Stimulated activated naive B cell treated with anti-CD40 and anti-IgM and Interleukin-4, amounts not matched to agents 10 μg/mL and 1 μg/mL and 100 μg/mL, for 72 hours (primary cell): Measurements from ENCODE around the gene SPTB.

Experiments used
- ATAC-seq, 2 donors: fragments of 150-1000 bp; cut with Tn5 transposase; replicated peaks; 2 replicates each; pipeline ENCODE4 v1.10.0; 2021; ENCODE audit warnings: moderate library complexity in 1 of 2
- DNase-seq: peaks from one replicate; pipeline ENCODE4 v3.0.0; 2021
- H3K27ac Mint-ChIP-seq: one replicate; pipeline ENCODE4 v1.8.0; 2022; ENCODE audit warnings: mild to moderate bottlenecking, mixed read lengths
- H3K27me3 Mint-ChIP-seq, 2 donors: one replicate each; pipeline ENCODE4 v1.8.0; 2022; ENCODE audit warnings: mixed read lengths in 2 of 2
- H3K36me3 Mint-ChIP-seq, 2 donors: one replicate each; pipeline ENCODE4 v1.8.0; 2022; ENCODE audit warnings: mixed read lengths in 2 of 2, mild to moderate bottlenecking in 1 of 2
- H3K4me1 Mint-ChIP-seq, 2 donors: one replicate each; pipeline ENCODE4 v1.8.0; 2022; ENCODE audit warnings: mixed read lengths in 2 of 2, mild to moderate bottlenecking in 1 of 2
- H3K4me3 Mint-ChIP-seq, 2 donors: one replicate each; pipeline ENCODE4 v1.8.0; 2022; ENCODE audit warnings: mild to moderate bottlenecking in 2 of 2, mixed read lengths in 2 of 2, moderate library complexity in 1 of 2
- H3K9me3 Mint-ChIP-seq, 2 donors: one replicate each; pipeline ENCODE4 v1.8.0; 2022; ENCODE audit warnings: mixed read lengths in 2 of 2, mild to moderate bottlenecking in 1 of 2

SPTB gene

GRCh38 chr14:64700290-64700689, 179.4 kb downstream of the SPTB start:
- no peak overlapping the region for H3K27ac Mint-ChIP-seq
- DNase-seq: no peak
- peaks cover 37 to 49% of the 10 kb centered on the region in 2 donors for H3K27me3 Mint-ChIP-seq
- peaks cover 14 to 24% of the 10 kb centered on the region in 2 donors for H3K4me1 Mint-ChIP-seq
- H3K4me3 Mint-ChIP-seq: no peak overlapping the region
- ATAC-seq: no peak
- H3K36me3 Mint-ChIP-seq: no peaks in the 10 kb centered on the region
- no peaks in the 10 kb centered on the region for H3K9me3 Mint-ChIP-seq

GRCh38 chr14:64698903-64699302, 180.8 kb downstream of the SPTB start:
- Mint-ChIP-seq H3K27me3 (peaks cover 35 to 38% of the 10 kb centered on the region in 2 donors), H3K4me1 (peaks cover 13 to 15% of the 10 kb centered on the region in 2 donors), H3K36me3 (no peaks in the 10 kb centered on the region), H3K27ac (no peak overlapping the region), H3K4me3 (no peak overlapping the region), H3K9me3 (no peaks in the 10 kb centered on the region)
- DNase-seq (no peak), ATAC-seq (peak in 1 of 2 donors; percentile 57)

- H3K9me3 Mint-ChIP-seq: no peaks in the 10 kb centered on the region
- DNase-seq (no peak), ATAC-seq (no peak)
- H3K27me3 Mint-ChIP-seq: peaks cover 15 to 16% of the 10 kb centered on the region in 2 donors
- H3K4me3 Mint-ChIP-seq: no peak overlapping the region
- peaks cover 0 to 2% of the 10 kb centered on the region in 2 donors for H3K4me1 Mint-ChIP-seq
- H3K36me3 Mint-ChIP-seq: no peaks in the 10 kb centered on the region
- no peak overlapping the region for H3K27ac Mint-ChIP-seq
Observed at GRCh38 chr14:64696355-64696857, 183.3 kb downstream of the SPTB start.
